Measurements from ENCODE around the gene TIMP3. TPM values are rescaled to one million over a fixed set of nuclear protein-coding genes. Genes with fewer than 3 reads are reported as not detected.

The TIMP3 gene
- polyA plus RNA-seq, 3 donors, result not detected

- peak overlapping the region in 1 of 2 donors; percentile 58 for H3K4me3 Mint-ChIP-seq
- Histone ChIP-seq H4K20me1 (ENCODE audit: insufficient read depth, low read length) (no peaks in the 10 kb centered on the region), H3K36me3 (replicated peaks in 1 of 2; ENCODE audit: control insufficient read depth in 1 of 2, insufficient read depth in 2 of 2, low read length in 2 of 2) (no peaks in the 10 kb centered on the region), H3K79me2 (ENCODE audit: insufficient read depth, low read length) (no peaks in the 10 kb centered on the region), H3K27me3 (ENCODE audit: control insufficient read depth in 2 of 2, insufficient read depth in 2 of 2, low read length in 2 of 2) (peaks cover 25 to 45% of the 10 kb centered on the region in 2 donors), H3K9me3 (replicated peaks in 1 of 2; ENCODE audit: control insufficient read depth in 1 of 2, insufficient read depth in 1 of 2, low read length in 2 of 2) (peaks cover 0 to 18% of the 10 kb centered on the region in 2 donors), H2AFZ (ENCODE audit: insufficient read depth, low read depth, low read length, poor library complexity, severe bottlenecking) (no peak overlapping the region), H3K27ac (ENCODE audit: low read depth in 1 of 2, low read length in 2 of 2) (no peak overlapping the region), H3K4me2 (replicated peaks; ENCODE audit: extremely low read depth, low read length, poor library complexity, severe bottlenecking) (no peak overlapping the region), H3K9ac (ENCODE audit: insufficient read depth, low read length, poor library complexity, severe bottlenecking) (no peak overlapping the region), H3K4me3 (replicated peaks in 1 of 3; ENCODE audit: low read depth in 2 of 3, low read length in 3 of 3) (no peak overlapping the region), H3K4me1 (ENCODE audit: control insufficient read depth in 1 of 2, insufficient read depth in 2 of 2, low read length in 2 of 2) (peaks cover 0 to 5% of the 10 kb centered on the region in 2 donors)
- H3K36me3 Mint-ChIP-seq, result peaks cover 0 to 3% of the 10 kb centered on the region in 2 donors
- peak overlapping the region in 2 of 7 donors; percentile 21 to 72 for H3K27ac Mint-ChIP-seq
- H3K9me3 Mint-ChIP-seq, result peaks cover 0 to 6% (median 0%) of the 10 kb centered on the region in 7 donors
- 94% methylated on average over 3 of the region's 8 CpGs for WGBS (ENCODE audit: insufficient coverage)
- peaks cover 52 to 73% (median 57%) of the 10 kb centered on the region in 3 donors for H3K27me3 Mint-ChIP-seq (ENCODE audit: low read depth in 3 of 3)
- no peak for TF ChIP-seq CTCF (IDR thresholded peaks at IDR 0.05)
- DNase-seq, result no peak
- peaks cover 11% of the 10 kb centered on the region for H3K4me1 Mint-ChIP-seq
- intact Hi-C loops (cut with micrococcal nuclease), result no loop called here
Measured at GRCh38 chr22:32800158-32800882, 1.2 kb upstream of the TIMP3 start.

- WGBS (ENCODE audit: insufficient coverage), result 18% methylated on average over 20 of the region's 21 CpGs
- peak overlapping the region in 1 of 2 donors; percentile 35 for H3K4me3 Mint-ChIP-seq
- Histone ChIP-seq H3K9ac (ENCODE audit: insufficient read depth, low read length, poor library complexity, severe bottlenecking) (no peak overlapping the region), H3K27ac (ENCODE audit: low read depth in 1 of 2, low read length in 2 of 2) (no peak overlapping the region), H3K4me3 (replicated peaks in 1 of 3; ENCODE audit: low read depth in 2 of 3, low read length in 3 of 3) (no peak overlapping the region), H4K20me1 (ENCODE audit: insufficient read depth, low read length) (no peaks in the 10 kb centered on the region), H3K36me3 (replicated peaks in 1 of 2; ENCODE audit: control insufficient read depth in 1 of 2, insufficient read depth in 2 of 2, low read length in 2 of 2) (no peaks in the 10 kb centered on the region), H3K9me3 (replicated peaks in 1 of 2; ENCODE audit: control insufficient read depth in 1 of 2, insufficient read depth in 1 of 2, low read length in 2 of 2) (peaks cover 0 to 18% of the 10 kb centered on the region in 2 donors), H3K27me3 (ENCODE audit: control insufficient read depth in 2 of 2, insufficient read depth in 2 of 2, low read length in 2 of 2) (peaks cover 25 to 45% of the 10 kb centered on the region in 2 donors), H3K4me2 (replicated peaks; ENCODE audit: extremely low read depth, low read length, poor library complexity, severe bottlenecking) (peak overlapping the region; percentile 41), H3K4me1 (ENCODE audit: control insufficient read depth in 1 of 2, insufficient read depth in 2 of 2, low read length in 2 of 2) (peaks cover 0 to 5% of the 10 kb centered on the region in 2 donors), H2AFZ (ENCODE audit: insufficient read depth, low read depth, low read length, poor library complexity, severe bottlenecking) (no peak overlapping the region), H3K79me2 (ENCODE audit: insufficient read depth, low read length) (no peaks in the 10 kb centered on the region)
- H3K36me3 Mint-ChIP-seq, result peaks cover 0 to 3% of the 10 kb centered on the region in 2 donors
- peaks cover 52 to 67% (median 54%) of the 10 kb centered on the region in 3 donors for H3K27me3 Mint-ChIP-seq (ENCODE audit: low read depth in 3 of 3)
- intact Hi-C loops (cut with micrococcal nuclease), result no loop called here
- DNase-seq, result no peak
- no peak for TF ChIP-seq CTCF (IDR thresholded peaks at IDR 0.05)
- peaks cover 11% of the 10 kb centered on the region for H3K4me1 Mint-ChIP-seq
- H3K9me3 Mint-ChIP-seq, result peaks cover 0 to 6% (median 0%) of the 10 kb centered on the region in 7 donors
- H3K27ac Mint-ChIP-seq, result no peak overlapping the region
Measured at GRCh38 chr22:32800994-32801536, 440 bp upstream of the TIMP3 start.
